Uterus (tissue), 4 donors: Measurements from ENCODE around the gene HHAT. TPM values are rescaled to one million over a fixed set of nuclear protein-coding genes. Genes with fewer than 3 reads are reported as not detected.

ENCODE experiments used
- DNase-seq, 2 donors: peaks; one replicate each; pipeline ENCODE4 v3.0.0-alpha.2; 2019 to 2020
- H3K27ac ChIP-seq, 2 donors: fragments of 200-600 bp; sonication (generic); 1 replicate in 1 of 2; 2 replicates in 1 of 2; pipeline ENCODE4 v1.5.1; 2016 to 2018
- H3K27me3 ChIP-seq, 2 donors: fragments of 200-600 bp; sonication (generic); one replicate each; pipeline ENCODE4 v1.5.1; 2018 to 2019; ENCODE audit warnings: control low read depth in 1 of 2
- H3K36me3 ChIP-seq, 2 donors: fragments of 200-600 bp; sonication (generic); one replicate each; pipeline ENCODE4 v1.5.1; 2019; ENCODE audit warnings: control low read depth in 1 of 2
- H3K4me1 ChIP-seq, 2 donors: fragments of 200-600 bp; sonication (generic); one replicate each; pipeline ENCODE4 v1.5.1; 2018 to 2019; ENCODE audit warnings: control low read depth in 1 of 2
- H3K4me3 ChIP-seq, 2 donors: fragments of 200-600 bp; sonication (generic); 1 replicate in 1 of 2; 2 replicates in 1 of 2; pipeline ENCODE4 v1.5.1; 2018 to 2019; ENCODE audit warnings: mild to moderate bottlenecking in 1 of 2
- H3K9me3 ChIP-seq, 2 donors: fragments of 200-600 bp; sonication (generic); one replicate each; pipeline ENCODE4 v1.5.1; 2019; ENCODE audit warnings: control low read depth in 1 of 2
- POLR2A ChIP-seq, 2 donors: fragments of 450-650 bp; IDR thresholded peaks; one replicate each; pipeline ENCODE4 v1.6.1; 2016; ENCODE audit warnings: antibody characterized with exemption in 2 of 2, mild to moderate bottlenecking in 1 of 2, moderate library complexity in 1 of 2
- intact Hi-C: fragments of 100-400 bp; cut with DNase I; formaldehyde crosslinking; loops from one replicate; pipeline ENCODE4 v1.15.1; 2023; ENCODE audit warnings: low total_unique reads
- total RNA-seq, 4 donors: library from RNA; depleted of rRNA in 3 of 4; stranded (reverse); fragments of >200 nt in 3 of 4; gene quantifications; one replicate each; pipeline versions ENCODE4 v1.1.0 to v1.2.4, GENCODE V29; 2014 to 2023
- TF ChIP-seq, protein P1 (sequence below), 4 experiments: fragments of 200-600 bp in 2 of 4; fragments of 450-650 bp in 2 of 4; sonication (generic) in 2 of 4; IDR thresholded peaks; one replicate each; pipeline ENCODE4 v1.5.1; 2016 to 2019; ENCODE audit warnings: antibody characterized with exemption in 4 of 4, mild to moderate bottlenecking in 2 of 4, moderate library complexity in 1 of 4
- donor health status: DM: yes; HTN: yes; CAD: no.

The HHAT gene
- total RNA-seq, 4 donors from 2014 or later = 0.88 to 10.9 (median 3.4) TPM

- intact Hi-C loops = no loop called here
- no peak for TF ChIP-seq POLR2A (IDR thresholded peaks at IDR 0.05)
- TF ChIP-seq, protein P1, sequence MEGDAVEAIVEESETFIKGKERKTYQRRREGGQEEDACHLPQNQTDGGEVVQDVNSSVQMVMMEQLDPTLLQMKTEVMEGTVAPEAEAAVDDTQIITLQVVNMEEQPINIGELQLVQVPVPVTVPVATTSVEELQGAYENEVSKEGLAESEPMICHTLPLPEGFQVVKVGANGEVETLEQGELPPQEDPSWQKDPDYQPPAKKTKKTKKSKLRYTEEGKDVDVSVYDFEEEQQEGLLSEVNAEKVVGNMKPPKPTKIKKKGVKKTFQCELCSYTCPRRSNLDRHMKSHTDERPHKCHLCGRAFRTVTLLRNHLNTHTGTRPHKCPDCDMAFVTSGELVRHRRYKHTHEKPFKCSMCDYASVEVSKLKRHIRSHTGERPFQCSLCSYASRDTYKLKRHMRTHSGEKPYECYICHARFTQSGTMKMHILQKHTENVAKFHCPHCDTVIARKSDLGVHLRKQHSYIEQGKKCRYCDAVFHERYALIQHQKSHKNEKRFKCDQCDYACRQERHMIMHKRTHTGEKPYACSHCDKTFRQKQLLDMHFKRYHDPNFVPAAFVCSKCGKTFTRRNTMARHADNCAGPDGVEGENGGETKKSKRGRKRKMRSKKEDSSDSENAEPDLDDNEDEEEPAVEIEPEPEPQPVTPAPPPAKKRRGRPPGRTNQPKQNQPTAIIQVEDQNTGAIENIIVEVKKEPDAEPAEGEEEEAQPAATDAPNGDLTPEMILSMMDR (IDR thresholded peaks at IDR 0.05) = no peak
- H3K4me3 ChIP-seq = no peak overlapping the region
Measured at GRCh38 chr1:210707300-210708240, 378.9 kb downstream of the HHAT start.

DNA sequence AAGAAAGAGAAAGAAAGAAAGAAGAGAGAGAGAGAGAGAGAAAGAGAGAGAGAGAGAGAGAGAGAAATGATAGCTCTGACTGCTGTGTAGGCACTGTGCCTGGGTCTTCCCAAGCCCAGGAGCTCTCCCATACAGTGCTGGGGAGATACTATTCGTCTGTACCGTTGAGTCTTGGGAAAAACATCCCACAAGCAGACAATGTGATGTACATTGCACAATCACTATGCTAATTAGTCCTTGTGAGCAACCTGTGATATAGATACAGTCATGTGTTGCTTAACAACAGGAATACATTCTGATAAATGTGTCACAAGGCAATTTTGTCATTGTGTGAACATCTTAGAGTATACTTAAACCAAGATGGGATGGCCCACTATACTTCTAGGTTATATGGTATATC, 381.0 kb downstream of the HHAT start:
- Histone ChIP-seq H3K27ac (no peak overlapping the region), H3K36me3 (no peaks in the 10 kb centered on the region), H3K4me3 (no peak overlapping the region), H3K9me3 (no peaks in the 10 kb centered on the region), H3K27me3 (no peaks in the 10 kb centered on the region), H3K4me1 (no peaks in the 10 kb centered on the region)
- intact Hi-C loops = no loop called here
- no peak for TF ChIP-seq POLR2A (IDR thresholded peaks at IDR 0.05)
- TF ChIP-seq, protein P1 (IDR thresholded peaks at IDR 0.05) = no peak
- DNase-seq = no peak

More at GRCh38 chr1:210707300-210708240, 378.9 kb downstream of the HHAT start:
- Histone ChIP-seq H3K4me1 (no peaks in the 10 kb centered on the region), H3K27ac (no peak overlapping the region), H3K27me3 (no peaks in the 10 kb centered on the region), H3K9me3 (no peaks in the 10 kb centered on the region), H3K36me3 (no peaks in the 10 kb centered on the region)
- no peak for DNase-seq

DNA sequence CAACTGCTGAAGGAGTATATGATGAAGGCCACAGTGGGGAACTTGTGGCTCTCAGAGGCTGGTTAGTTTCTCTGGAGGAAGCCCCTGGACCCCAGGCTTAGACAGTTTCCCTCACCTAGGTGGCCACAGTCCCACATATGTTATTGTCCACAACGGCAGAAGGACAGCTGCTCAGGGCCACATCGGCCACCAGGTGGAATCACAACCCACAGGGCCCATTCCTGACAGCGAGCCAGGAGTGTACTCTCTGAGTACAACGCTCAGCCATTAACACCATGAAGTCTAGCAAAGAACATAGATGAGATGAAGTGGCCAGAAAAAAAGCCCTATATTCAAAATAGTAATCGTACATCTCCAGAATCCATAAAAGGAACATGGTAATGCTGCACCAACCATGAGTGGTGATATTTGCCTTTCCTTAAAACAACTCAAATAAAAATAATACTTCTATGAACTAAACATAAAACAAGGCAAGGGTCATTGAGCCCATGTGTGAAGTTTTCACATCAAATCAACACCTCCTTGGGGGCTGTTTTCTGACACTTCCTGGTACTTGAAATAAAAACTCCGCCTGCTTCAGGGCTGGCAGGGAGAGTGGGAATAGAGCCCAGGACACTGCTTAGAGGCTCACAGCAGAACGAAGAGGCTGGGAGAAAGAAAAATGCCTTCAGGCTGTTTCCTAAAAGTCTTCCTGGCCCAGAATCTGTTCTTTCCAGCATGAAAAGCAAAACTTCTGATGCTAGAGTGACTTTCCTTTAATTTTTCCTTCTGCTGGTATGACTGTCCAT, 383.3 kb downstream of the HHAT start:
- H3K36me3 ChIP-seq = no peaks in the 10 kb centered on the region
- no peaks in the 10 kb centered on the region for H3K27me3 ChIP-seq
- TF ChIP-seq, protein P1 (IDR thresholded peaks at IDR 0.05) = no peak
- TF ChIP-seq POLR2A (IDR thresholded peaks at IDR 0.05) = no peak
- intact Hi-C loops = no loop called here
- H3K4me1 ChIP-seq = no peaks in the 10 kb centered on the region
- no peaks in the 10 kb centered on the region for H3K9me3 ChIP-seq
- no peak for DNase-seq
- H3K4me3 ChIP-seq = no peak overlapping the region
- no peak overlapping the region for H3K27ac ChIP-seq

DNA sequence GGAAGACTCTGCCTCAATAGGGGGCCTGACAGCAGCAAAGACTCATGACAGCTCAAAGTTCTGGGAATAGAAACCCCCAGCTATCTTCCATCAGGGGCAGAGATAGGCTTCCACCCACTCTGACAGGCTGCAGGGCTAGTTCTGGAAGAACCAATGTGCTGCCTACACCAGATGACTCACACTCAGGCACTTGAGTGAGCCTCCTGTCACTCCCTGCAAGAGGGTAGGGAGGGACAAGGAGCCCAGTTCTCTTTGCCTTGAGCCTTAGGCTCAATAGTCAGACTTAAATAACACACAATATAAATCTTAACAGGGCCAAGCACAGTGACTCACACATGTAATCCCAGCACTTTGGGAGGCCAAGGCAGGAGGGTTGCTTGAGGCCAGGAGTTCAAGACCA, 386.4 kb downstream of the HHAT start:
- no peaks in the 10 kb centered on the region for H3K4me1 ChIP-seq
- TF ChIP-seq POLR2A (IDR thresholded peaks at IDR 0.05) = no peak
- TF ChIP-seq, protein P1 (IDR thresholded peaks at IDR 0.05) = no peak
- intact Hi-C loops = no loop called here

More for the DNA sequence above, 386.4 kb downstream of the HHAT start:
- H3K27me3 ChIP-seq = no peaks in the 10 kb centered on the region
- H3K4me3 ChIP-seq = no peak overlapping the region
- H3K36me3 ChIP-seq = no peaks in the 10 kb centered on the region
- H3K9me3 ChIP-seq = no peaks in the 10 kb centered on the region
- no peak for DNase-seq
- no peak overlapping the region for H3K27ac ChIP-seq
